Suppressor macrophage treated with lipopolysaccharide for 1 hour (primary cell): ENCODE data around the gene CENPS.
"Not testable (repeated sequence)": the region's sequence is repeated elsewhere in the genome, so short reads cannot be mapped to it uniquely, and the experiment has no call there.

Experiments used
- DNase-seq, 3 donors: peaks; one replicate each; pipeline ENCODE4 v3.0.0-alpha.2; 2020 to 2022

Gene CENPS

DNA sequence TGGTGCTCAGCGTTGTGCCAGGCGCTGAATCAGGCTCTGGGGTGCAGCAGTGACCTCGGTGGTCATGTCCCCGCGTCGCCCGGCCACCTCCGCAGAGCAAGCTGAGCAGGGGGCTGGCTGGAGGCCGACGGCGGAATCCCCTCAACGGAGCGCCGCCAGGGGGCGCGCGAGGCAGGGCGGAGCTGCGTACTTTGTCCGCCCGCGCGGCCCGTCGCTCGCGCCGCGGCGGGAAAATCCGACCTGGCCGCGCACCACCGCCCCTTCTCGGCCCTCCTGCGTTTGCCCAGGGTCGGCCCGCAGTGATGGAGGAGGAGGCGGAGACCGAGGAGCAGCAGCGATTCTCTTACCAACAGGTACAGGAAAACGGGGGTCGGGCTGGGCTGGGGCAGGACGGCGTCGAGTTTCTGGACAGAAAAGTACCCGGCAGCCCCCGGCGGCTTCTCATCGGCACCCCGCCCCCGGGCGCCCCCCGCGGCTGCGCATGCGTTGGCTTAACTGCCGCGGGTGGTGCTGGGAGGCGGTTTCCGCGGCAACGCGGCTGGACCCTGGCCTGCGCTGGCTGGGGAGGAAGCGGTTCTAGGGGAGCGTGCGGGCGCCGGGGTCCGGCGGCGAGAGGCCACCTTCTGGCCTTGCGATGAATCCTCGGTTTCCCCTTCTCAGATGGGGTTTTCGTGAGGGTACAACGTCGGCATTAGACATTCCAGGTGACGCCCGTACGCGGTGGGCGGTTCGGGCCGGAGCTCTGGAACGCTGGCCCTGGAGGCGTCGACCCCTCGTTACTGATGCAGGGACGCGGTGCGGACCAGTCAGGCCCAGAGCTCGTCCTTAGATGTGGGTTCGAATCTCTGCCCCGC lies at the start of gene CENPS:
TSS of gene CENPS (plus strand) at position 218 of the 854 bp plus-strand sequence. CDS start at position 303, 85 bp downstream.
- peak; percentile 92 to 98 (median 95) for DNase-seq

DNA sequence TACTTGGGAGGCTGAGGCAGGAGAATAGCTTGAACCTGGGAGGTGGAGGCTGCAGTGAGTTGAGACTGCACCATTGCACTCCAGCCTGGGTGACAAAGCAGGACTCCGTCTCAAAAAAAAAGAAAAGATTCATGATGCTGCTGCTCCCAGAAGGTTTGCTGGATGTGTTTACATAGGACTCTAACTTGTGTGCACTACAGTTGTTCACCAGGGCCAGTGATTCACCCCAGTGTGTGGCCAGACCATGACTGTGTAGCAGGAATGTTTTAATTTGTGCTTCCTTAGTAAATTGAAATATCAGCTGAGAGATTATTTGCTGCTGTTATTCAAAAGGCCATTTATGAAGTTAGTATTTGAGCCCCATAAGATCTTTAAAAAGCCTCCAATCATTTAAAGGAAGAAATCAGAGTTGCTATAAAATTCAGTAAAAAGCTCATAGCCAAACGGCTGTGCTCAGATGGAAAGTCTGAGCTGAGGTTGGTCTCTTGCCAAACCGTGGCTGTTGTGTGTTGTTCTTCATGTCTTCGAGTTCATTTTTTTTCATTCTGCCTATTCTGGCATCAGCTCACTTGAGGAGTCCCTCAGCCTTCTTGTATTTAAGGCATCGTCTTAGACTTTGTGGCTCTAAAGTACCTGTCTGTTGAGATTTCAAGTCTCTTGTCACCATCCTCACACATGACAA lies 49.5 kb upstream of the CENPS start:
- DNase-seq: no peak

DNA sequence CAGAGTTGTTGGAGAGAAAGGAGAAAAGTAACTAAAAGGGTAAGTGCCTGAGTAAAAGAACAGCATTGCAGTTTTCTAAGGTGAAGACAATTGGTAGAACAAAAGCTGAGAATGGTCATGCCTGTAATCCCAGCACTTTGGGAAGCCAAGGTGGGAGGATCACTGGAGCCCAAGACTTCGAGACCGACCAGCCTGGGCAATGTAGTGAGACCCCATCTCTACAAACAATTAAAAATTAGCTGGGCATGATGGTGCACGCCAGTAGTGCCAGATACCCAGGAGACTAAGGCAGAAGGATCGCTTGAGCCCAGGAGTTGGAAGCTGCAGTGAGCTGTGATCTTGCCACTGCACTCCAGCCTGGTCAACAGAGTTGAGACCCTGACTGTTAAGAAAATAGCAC lies 46.6 kb upstream of the CENPS start:
- no peak for DNase-seq

DNA sequence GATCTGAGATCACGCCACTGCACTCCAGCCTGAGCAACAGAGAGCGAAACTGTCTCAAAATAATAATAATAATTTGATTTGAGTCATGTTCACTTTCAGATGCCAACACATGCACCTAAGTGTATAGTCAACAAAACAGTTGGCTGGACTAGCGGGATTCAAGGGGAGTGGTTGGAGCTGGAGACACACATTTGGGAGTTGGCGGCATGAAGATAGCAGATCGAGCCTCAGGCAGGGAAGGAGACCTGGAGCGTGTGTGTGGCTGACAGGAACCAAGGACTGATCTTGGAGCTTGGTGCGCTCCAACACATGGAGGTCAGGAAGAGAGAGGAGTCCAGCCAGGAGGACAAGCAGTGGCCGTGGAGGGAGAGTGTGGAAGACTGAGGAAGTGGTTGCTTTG lies 46.0 kb upstream of the CENPS start:
- no peak for DNase-seq

DNA sequence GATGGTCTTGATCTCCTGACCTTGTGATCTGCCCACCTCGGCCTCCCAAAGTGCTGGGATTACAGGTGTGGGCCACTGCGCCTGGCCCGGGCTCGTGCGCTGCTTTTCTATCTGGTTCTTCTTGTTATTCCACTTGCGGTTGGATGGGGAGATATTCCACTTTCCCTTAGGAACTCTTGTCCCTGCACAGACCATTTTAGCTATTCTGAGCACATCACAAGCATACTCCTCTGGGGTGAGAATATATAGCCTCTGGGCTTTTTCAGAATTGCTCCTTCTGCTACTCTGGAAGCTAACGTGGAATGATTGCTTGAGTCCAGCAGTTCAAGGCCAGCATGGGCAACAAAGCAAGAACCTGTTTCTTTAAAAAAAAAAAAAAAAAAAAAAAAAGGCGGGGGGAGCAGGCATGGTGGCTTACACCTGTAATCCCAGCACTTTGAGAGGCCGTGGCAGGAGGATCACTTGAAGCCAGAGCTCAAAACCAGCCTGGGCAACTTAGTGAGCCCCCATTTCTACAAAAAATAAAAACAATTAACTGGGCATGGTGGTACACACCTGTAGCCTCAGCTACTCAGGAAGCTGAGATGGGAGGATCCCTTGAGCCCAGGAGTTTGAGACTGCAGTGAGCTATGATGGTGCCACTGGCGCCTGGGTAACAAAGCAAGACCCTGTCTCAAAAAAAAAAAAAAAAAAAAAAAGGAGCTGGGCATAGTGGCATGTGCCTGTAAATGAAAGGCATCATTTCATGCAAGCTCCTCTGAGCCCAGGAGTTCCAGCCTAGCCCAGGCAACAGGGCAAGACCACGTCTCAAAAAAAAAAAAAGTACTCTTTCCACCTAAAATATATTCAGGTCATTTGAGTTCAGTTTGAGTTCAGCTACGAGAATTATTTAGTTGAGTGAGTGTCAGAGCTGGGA lies 43.2 kb upstream of the CENPS start:
- no peak for DNase-seq

DNA sequence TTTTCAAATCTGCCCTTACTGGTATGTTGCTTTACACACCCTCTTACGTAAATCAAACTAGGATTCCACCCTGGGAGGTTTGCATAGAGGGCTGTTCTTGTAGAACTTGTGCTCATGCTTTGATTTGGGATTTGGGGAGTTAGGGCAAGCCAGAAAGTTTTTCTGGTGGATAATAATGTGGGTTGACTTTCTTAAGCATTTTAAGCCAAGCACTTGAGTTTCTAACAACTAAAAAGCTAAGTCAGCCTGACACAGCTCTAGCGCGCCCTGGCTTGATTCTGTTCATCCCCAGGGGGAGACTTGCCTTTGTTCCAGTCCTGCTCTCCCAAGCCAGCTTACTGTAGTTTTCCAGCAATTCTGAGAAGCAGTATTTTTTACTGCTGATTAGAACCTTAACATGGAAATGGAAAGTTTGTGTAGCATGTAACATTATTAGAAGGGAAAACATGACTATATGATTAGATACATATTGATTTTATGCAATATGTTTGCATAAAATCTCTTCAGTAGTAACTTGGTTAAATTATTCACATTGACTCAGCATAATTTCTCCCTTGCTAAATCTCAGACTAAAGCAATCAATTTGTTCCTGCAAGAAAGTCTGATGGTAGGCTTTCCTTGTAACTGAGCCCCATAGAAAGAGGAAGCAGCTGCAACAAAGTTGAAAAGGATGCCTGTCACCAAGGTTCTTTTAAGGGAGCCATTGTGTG lies 42.4 kb upstream of the CENPS start:
- DNase-seq: peak; percentile 72 to 86 (median 80)

DNA sequence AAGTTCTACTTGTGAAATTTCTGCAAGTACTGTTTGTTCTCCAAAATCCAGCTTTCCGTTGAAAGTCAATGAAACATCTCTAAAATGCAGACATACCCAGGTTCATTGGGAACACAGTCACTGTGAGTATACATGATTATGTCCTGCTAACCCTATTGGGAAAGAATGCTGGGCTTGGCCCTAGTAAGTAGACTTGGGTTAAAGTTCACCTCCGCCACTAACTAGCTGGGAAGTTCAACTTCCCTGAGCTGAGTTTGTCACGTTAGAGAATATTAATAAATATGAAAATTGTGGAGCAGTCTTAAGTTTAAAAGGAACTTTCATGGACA lies 41.9 kb upstream of the CENPS start:
- no peak for DNase-seq

DNA sequence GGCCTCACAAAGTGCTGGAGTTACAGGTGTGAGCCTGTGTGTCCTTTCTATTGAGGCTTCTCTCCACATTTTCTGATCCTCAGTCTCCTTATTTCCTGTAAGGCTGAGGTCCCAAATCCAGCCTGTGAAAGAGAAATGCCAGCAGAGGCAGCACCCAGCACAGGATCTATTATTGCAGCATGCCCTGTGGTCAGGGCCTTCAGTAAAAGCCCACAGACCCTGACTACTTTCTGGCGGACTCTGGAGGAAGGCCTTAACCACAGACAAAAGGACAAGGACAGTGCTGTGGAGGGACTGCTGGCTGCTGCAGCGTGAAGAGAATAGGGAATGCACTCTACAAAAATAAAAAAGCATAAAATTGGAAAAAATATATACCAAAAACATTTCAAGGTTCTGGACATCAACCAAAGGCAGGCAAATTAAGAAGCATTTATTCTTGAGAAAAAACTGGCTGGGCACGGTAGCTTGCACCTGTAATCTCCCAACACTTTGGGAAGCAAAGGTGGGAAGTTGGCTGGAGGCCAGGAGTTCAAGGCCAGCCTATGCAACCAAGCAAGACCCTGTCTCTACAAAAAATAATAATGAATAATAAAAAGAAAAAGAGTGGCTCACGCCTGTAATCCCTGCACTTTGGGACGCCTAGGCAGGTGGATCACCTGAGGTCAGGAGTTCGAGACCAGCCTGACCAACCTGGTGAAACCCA lies 40.8 kb upstream of the CENPS start:
- no peak for DNase-seq

DNA sequence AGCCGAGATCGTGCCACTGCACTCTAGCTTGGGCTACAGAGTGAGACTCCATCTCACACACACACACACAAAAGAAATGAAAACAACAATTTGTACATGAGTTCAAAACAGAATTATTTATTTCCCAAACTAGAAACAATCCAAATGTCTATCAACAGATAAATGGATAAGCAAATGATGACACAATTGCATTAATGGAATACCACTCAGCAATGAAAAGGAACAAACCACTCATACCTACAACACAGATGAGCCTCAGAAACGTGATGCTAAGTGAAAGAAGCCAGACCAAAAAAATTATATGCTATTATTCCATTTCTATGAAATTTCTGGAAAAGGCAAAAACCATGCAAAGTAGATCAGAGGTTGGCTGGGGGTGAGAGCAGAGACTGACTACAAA lies 33.4 kb upstream of the CENPS start:
- DNase-seq: no peak

DNA sequence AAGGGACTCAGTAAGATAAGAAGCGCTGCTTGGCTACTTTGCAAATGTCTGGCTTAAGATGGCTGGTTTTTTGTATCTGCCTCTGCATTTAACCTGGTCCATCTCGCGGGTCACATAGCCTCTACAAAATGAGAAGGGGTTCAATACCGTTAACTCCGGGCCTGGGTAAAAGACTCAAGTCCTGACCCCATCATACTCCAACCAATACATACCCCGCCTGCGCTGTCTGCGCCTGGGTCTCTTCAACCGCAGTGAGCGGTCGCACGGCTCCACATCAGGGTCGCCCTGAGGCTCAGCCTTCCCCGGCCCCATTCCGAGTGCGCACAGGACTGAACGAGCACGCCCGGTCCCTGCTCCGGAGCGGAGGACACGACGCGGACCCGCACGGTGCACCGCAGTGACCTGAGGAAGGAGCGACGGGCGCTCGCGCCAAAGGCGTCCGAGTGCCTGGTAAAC lies 31.9 kb upstream of the CENPS start:
- DNase-seq: no peak

DNA sequence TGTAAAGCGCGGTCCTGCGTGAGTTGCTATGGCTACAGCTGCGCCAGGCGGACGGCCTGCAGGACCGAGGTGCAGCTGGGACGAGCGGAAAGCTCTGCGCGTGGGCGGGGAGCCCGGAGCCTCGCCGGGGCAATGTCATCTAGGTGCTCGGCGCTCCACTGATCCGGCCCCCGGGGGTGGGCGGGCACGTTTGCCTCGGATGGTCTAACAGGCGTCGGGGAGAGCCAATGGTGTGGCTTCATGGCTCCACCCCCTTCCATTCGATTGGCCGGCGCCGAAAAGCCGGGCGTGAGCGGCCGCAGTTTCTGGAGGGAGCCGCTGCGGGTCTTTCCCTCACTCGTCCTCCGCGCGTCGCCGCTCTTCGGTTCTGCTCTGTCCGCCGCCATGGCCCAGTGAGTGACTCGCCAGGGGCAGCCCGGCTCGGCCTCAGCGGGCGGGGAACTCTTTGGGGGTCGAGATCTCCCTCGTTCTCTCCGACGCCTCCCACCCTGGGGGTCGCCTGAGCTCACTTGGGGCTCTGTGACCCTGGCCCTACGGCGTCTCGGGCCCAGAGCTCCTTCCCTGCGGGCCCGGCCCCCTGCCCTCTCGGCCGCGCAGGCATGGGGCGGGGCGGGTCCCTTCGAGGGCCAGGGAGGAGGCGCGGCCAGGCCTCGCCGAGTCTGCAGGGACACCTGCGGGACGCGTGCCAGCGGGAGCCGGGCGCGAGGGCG lies 31.3 kb upstream of the CENPS start, which contains the start of gene PGD:
TSS of gene PGD (plus strand) at position 331 of the 710 bp plus-strand sequence. CDS start at position 385, 54 bp downstream.
- peak; percentile 99 to 100 (median 99) for DNase-seq

DNA sequence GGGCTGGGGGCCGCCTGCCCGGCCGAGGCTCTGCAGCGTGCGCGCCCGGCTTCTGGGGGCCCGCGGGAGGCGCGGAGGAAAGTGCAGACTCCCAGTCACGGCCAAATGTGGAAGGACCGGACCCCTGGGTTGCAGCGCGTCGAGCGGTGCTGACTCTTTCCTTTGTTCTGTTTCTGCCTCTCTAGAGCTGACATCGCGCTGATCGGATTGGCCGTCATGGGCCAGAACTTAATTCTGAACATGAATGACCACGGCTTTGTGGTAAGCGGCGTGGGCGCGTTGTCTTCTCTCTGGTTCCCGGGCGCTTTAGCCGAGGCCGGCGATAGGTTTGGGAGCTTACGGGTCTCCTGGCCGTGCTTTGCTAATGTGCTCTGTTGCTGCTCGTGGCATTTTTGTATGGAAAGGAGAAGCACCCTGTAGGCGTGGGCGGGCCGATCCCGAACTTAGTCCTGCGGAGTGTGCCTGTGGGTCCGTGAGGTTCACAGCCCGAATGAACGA lies 30.7 kb upstream of the CENPS start:
- peak; percentile 83 to 90 (median 86) for DNase-seq

DNA sequence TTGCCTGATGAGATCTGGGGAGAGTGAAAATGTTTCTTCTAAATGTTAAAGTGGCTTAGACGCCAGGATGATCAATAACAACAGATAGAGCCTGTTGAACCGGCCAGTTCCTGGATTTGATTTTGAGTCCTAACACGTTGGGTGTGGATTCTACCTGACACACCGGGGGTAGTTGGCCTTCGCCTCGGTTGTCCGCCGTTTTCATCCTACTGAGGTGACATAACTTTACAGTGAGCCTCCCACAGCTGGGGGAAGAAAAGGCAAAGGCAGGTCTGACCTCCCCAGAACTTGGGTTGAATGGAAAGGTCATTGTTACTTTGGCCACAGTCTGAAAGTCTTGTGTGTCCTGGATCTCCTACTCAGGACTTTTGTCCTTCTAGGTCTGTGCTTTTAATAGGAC lies 30.2 kb upstream of the CENPS start:
- DNase-seq: peak in 1 of 3 donors; percentile 24

DNA sequence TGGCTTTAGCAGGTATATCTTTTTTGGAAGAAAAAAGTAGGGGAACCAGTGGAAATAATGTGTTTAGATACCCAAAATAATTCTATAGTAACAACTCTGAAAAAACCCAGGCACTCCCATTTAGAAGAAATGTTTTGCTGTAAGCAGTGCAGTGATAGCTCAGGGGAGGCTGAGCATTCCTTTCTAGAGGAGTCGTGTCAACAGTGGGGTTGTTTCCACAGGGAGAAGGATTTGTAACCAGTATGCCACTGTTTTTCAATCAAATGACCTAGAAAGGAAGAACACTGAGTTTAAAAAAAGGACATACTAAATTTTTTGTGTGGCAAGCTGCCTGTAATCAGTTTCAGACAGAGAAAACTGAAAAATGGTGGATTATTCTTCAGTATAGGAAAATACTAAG lies 29.0 kb upstream of the CENPS start:
- no peak for DNase-seq

DNA sequence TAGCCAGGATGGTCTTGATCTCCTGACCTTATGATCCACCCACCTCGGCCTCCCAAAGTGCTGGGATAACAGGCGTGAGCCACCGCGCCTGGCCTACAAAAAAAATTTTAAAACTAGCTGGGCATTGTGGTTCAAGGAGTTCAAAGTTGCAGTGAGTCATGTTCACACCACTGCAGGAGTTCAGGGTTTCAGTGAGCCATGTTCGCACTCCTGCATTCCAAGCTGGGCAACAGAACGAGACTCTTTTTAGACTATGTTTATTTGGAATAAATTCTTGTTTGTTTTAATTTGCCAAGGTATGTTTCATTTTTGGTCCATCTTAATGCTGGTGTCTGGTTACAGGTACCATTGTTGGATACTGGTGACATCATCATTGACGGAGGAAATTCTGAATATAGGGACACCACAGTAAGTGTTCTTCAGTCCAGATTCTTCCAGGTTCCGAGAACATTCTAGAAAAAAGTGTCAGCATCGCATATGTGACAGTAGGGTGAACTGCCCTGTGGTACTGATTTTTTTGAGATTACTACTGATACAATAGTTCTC lies 27.4 kb upstream of the CENPS start:
- peak in 1 of 3 donors; percentile 33 for DNase-seq

DNA sequence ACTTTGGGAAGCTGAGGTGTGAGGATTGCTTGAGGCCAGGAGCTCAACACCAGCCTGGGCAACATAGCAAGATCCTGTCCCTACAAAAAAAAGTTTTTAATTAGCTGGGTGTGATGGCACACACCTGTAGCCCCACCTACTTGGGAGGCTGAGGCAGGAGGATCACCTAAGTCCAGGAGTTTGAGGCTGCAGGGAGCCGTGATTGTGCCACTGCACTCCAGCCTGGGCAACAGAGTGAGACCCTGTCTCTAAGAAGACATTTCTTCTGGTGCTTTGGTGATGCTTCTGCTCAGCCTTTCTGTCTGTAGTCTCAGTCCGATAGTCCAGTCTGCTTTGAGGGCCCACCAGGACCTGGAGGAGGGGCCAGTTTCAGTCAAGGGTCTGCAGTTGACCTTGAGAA lies 23.0 kb upstream of the CENPS start:
- DNase-seq: no peak

DNA sequence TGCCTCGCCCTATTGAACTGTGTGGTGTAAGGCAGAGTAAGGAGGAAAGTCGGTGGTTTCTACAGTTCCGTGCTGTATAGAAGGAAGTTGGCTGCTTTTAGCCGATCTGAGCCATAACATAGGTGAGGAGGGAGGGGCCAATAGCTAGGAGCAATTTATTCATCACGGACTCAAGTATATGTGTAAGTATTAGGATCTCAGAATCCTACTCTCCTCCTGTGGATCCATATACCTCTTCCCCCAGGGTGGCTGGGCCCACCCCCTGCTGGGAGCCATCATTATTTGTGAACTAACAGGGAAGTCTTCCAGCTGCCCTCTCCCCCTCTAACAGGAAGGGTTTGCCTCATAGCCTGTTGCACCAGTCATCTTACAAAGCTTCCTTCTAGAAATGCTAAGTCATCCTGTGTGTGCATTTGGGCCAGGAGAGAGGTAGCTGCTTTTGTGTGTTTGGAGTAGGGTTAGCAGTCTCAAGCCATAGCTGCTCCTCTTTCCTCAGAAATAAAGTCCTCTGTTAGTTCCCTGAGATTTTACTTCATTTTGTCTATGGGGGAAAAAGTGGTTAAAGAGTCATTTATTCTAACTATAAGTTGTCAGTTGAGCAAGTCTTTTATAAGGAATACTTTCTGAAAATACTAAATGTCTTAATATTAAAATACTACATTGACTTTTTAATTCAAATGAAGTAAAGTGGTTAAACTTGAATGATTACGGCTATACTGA lies 14.9 kb upstream of the CENPS start:
- DNase-seq: peak; percentile 90 to 96 (median 91)

DNA sequence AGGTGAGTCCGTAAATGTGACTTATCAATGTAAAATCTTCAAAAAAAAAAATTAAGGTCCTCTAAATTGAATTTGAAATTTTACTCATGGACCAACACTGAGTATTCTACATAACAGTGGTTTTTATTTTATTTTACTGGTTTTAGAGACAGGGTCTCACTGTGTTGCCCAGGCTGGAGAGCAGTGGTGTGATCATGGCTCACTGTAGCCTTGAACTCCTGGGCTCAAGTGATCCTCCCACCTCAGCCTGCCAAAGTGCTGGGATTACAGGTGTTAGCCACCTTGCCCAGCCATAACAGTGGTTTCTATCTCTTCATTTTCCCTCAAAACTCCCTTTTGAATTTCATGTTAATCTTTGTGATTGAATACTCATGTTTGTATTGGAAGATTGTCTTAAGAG lies 14.3 kb upstream of the CENPS start:
- DNase-seq: not testable (repeated sequence)

DNA sequence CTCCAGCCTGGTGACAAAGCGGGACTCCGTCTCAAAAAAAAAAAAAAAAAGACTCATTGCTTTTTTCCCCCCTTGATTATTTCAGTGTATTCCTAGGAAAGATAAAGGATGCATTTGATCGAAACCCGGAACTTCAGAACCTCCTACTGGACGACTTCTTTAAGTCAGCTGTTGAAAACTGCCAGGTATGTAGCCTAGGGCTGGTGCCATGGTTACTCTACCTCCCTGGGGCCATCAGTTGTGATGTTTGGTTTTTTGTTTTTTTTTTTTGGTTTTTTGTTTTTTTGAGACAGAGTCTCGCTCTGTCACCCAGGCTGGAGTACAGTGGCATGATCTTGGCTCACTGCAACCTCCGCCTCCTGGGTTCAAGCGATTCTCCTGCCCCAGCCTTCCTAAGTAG lies 11.5 kb upstream of the CENPS start:
- not testable (repeated sequence) for DNase-seq

DNA sequence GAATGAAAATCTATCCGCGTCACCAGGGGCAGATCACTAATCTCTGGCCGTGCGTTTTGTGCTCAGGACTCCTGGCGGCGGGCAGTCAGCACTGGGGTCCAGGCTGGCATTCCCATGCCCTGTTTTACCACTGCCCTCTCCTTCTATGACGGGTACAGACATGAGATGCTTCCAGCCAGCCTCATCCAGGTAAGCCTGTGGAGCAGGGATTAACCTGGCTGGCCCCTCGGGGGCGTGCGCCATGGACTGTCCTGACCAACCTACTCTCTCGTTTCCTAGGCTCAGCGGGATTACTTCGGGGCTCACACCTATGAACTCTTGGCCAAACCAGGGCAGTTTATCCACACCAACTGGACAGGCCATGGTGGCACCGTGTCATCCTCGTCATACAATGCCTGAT lies 10.9 kb upstream of the CENPS start:
- DNase-seq: no peak
